OCI-LY1 (cell line): ENCODE measurements around the gene P2RY6.

ENCODE experiments used
- H2AFZ ChIP-seq: fragments of 200-600 bp; sonication (generic), shearing (Covaris generic); 2 replicates; pipeline ENCODE4 v1.6.0; 2014; ENCODE audit warnings: antibody characterized with exemption, mild to moderate bottlenecking, low read length
- H3F3A ChIP-seq: fragments of 200-600 bp; sonication (generic), shearing (Covaris generic); 2 replicates; pipeline ENCODE4 v1.6.0; 2014; ENCODE audit warnings: mild to moderate bottlenecking, antibody characterized with exemption, low read length, moderate library complexity; ENCODE audit not compliant: insufficient read depth
- H3K27ac ChIP-seq: fragments of 200-600 bp; sonication (generic); 2 replicates; pipeline ENCODE4 v1.5.1; 2014; ENCODE audit warnings: low read length, mixed run types, mild to moderate bottlenecking, low read depth; ENCODE audit not compliant: poor library complexity, severe bottlenecking
- H3K27me3 ChIP-seq: fragments of 200-600 bp; sonication (generic); 2 replicates; pipeline ENCODE4 v1.6.0; 2014; ENCODE audit warnings: antibody characterized with exemption, mild to moderate bottlenecking, low read length, moderate library complexity; ENCODE audit not compliant: insufficient read depth
- H3K36me3 ChIP-seq: fragments of 200-600 bp; sonication (generic); 2 replicates; pipeline ENCODE4 v1.6.1; 2014; ENCODE audit warnings: mild to moderate bottlenecking, antibody characterized with exemption, low read length, moderate library complexity, mixed read lengths; ENCODE audit not compliant: insufficient read depth
- H3K4me1 ChIP-seq: fragments of 200-600 bp; sonication (generic); 2 replicates; pipeline ENCODE4 v1.5.1; 2014; ENCODE audit warnings: mild to moderate bottlenecking, low read length, moderate library complexity; ENCODE audit not compliant: insufficient read depth, severe bottlenecking
- H3K4me2 ChIP-seq: fragments of 200-600 bp; sonication (generic), shearing (Covaris generic); 2 replicates; pipeline ENCODE4 v1.6.1; 2014; ENCODE audit warnings: low read length
- H3K4me3 ChIP-seq: fragments of 200-600 bp; sonication (generic); 2 replicates; pipeline ENCODE4 v1.5.1; 2014; ENCODE audit warnings: low read length, low read depth, mild to moderate bottlenecking, mixed read lengths; ENCODE audit not compliant: poor library complexity, severe bottlenecking
- H3K79me2 ChIP-seq: fragments of 200-600 bp; shearing (Covaris generic); 2 replicates; pipeline ENCODE4 v1.6.1; 2016; ENCODE audit warnings: mixed run types, low read length, mixed read lengths; ENCODE audit not compliant: insufficient read depth
- H3K9ac ChIP-seq: fragments of 200-600 bp; sonication (generic), shearing (Covaris generic); 2 replicates; pipeline ENCODE4 v1.6.1; 2014; ENCODE audit warnings: mild to moderate bottlenecking, low read length, mixed read lengths
- H3K9me2 ChIP-seq: fragments of 200-600 bp; sonication (generic), shearing (Covaris generic); 2 replicates; pipeline ENCODE4 v1.6.1; 2014; ENCODE audit warnings: low read depth, mild to moderate bottlenecking, low read length, mixed read lengths
- H3K9me3 ChIP-seq: fragments of 200-600 bp; shearing (Covaris generic); 2 replicates; pipeline ENCODE4 v1.6.1; 2014; ENCODE audit warnings: low read length, mixed read lengths
- H4K20me1 ChIP-seq: fragments of 200-600 bp; sonication (generic), shearing (Covaris generic); 2 replicates; pipeline ENCODE4 v1.6.0; 2016; ENCODE audit warnings: mild to moderate bottlenecking, low read length; ENCODE audit not compliant: insufficient read depth
- EZH2 ChIP-seq: fragments of 200-600 bp; sonication (generic), shearing (Covaris generic); IDR thresholded peaks from 2 replicates; pipeline ENCODE4 v1.8.0; 2017; ENCODE audit warnings: borderline replicate concordance, mixed run types, mild to moderate bottlenecking, antibody characterized with exemption, low read length, moderate library complexity, mixed read lengths
- TF ChIP-seq, protein P1 (sequence below): fragments of 200-600 bp; sonication (generic), shearing (Covaris generic); IDR thresholded peaks from 2 replicates; pipeline ENCODE4 v1.5.1; 2017; ENCODE audit warnings: mild to moderate bottlenecking, antibody characterized with exemption, low read length, moderate library complexity, mixed read lengths

The P2RY6 gene, protein sequence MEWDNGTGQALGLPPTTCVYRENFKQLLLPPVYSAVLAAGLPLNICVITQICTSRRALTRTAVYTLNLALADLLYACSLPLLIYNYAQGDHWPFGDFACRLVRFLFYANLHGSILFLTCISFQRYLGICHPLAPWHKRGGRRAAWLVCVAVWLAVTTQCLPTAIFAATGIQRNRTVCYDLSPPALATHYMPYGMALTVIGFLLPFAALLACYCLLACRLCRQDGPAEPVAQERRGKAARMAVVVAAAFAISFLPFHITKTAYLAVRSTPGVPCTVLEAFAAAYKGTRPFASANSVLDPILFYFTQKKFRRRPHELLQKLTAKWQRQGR

DNA sequence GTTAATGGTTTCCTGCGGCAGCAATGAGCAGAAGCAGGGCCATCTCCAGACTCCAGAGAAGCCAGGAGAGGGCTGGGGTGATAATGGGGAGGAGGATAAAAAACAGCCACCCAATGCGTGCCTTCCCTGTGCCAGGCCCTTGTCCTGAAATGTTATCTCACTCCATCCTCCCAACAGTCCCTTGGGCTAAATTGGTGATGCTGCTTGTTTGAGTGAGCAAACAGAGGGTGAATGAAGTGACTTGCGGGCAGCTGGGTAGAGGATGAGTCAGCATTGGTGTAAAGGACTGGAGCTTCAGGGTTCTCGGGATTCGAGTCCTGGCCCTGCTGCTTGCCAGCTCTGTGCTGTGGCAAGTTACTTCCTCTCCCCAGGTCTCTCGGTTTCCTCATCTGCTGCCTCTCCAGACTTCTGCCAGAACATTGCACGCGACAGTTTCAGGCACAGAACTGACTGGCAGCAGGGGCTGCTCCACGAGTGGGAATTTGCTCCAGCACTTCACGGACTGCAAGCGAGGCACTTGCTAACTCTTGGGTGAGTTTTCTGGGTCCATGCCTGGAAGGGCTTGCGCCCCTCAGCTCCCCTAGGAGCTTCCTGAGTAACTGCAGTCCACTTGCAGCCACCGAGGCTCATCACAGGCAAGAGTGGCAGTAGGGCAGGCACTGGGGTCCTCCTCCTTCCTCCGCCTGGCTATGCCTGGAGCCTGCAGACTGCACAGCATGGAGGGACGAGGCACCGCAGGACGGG is at the start of gene P2RY6:
P2RY6 (plus strand) TSS at position 403 of the 744 bp plus-strand sequence. CDS start 24,181 bp downstream, outside the sequence.
- Histone ChIP-seq H3K9ac (no peak within 1 kb of the TSS), H3K9me2 (no peaks in the 10 kb centered on the region), H3K27me3 (no peaks in the 10 kb centered on the region; the same call in none of the 2 replicates), H2AFZ (no peak within 1 kb of the TSS), H3K9me3 (no peaks in the 10 kb centered on the region), H3K36me3 (no peaks in the 10 kb centered on the region), H3K4me1 (no peaks in the 10 kb centered on the region), H3K79me2 (no peaks in the 10 kb centered on the region), H3K4me2 (no peak within 1 kb of the TSS; the same call in 1 of the 2 replicates), H4K20me1 (no peaks in the 10 kb centered on the region), H3K4me3 (no peak within 1 kb of the TSS), H3K27ac (no peak within 1 kb of the TSS), H3F3A (no peaks in the 10 kb centered on the region)
- TF ChIP-seq, protein P1, sequence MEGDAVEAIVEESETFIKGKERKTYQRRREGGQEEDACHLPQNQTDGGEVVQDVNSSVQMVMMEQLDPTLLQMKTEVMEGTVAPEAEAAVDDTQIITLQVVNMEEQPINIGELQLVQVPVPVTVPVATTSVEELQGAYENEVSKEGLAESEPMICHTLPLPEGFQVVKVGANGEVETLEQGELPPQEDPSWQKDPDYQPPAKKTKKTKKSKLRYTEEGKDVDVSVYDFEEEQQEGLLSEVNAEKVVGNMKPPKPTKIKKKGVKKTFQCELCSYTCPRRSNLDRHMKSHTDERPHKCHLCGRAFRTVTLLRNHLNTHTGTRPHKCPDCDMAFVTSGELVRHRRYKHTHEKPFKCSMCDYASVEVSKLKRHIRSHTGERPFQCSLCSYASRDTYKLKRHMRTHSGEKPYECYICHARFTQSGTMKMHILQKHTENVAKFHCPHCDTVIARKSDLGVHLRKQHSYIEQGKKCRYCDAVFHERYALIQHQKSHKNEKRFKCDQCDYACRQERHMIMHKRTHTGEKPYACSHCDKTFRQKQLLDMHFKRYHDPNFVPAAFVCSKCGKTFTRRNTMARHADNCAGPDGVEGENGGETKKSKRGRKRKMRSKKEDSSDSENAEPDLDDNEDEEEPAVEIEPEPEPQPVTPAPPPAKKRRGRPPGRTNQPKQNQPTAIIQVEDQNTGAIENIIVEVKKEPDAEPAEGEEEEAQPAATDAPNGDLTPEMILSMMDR = no peak
- no peak for TF ChIP-seq EZH2

- H3K4me3 ChIP-seq = no peak overlapping the region
- peaks cover 13% of the 10 kb centered on the region; the same call in 1 of the 2 replicates for H3K27me3 ChIP-seq
- no peaks in the 10 kb centered on the region for H3K9me2 ChIP-seq
- H3K27ac ChIP-seq = no peak overlapping the region
- H3K79me2 ChIP-seq = no peaks in the 10 kb centered on the region
- H2AFZ ChIP-seq = no peak overlapping the region
- H3K9me3 ChIP-seq = no peaks in the 10 kb centered on the region
- H4K20me1 ChIP-seq = no peaks in the 10 kb centered on the region
- no peak for TF ChIP-seq EZH2
- TF ChIP-seq, protein P1 = no peak
- no peak overlapping the region for H3K4me2 ChIP-seq
- H3K36me3 ChIP-seq = no peaks in the 10 kb centered on the region
- no peak overlapping the region for H3K9ac ChIP-seq
- H3F3A ChIP-seq = no peaks in the 10 kb centered on the region
- no peaks in the 10 kb centered on the region for H3K4me1 ChIP-seq
Observed at GRCh38 chr11:73223998-73224730, 48.0 kb upstream of the P2RY6 start.

- Histone ChIP-seq H3K9me3 (no peaks in the 10 kb centered on the region), H3K4me3 (no peak overlapping the region), H3K4me2 (no peak overlapping the region), H3K9ac (no peak overlapping the region), H3K36me3 (no peaks in the 10 kb centered on the region), H3K27ac (no peak overlapping the region), H3F3A (no peaks in the 10 kb centered on the region), H4K20me1 (no peaks in the 10 kb centered on the region), H3K79me2 (no peaks in the 10 kb centered on the region), H3K4me1 (no peaks in the 10 kb centered on the region), H3K9me2 (no peaks in the 10 kb centered on the region), H3K27me3 (peaks cover 13% of the 10 kb centered on the region; the same call in 1 of the 2 replicates), H2AFZ (no peak overlapping the region)
- TF ChIP-seq, protein P1 = no peak
- TF ChIP-seq EZH2 = no peak
Observed at GRCh38 chr11:73225001-73225686, 47.0 kb upstream of the P2RY6 start.
